Ectodermal cell (in vitro differentiated cells): ENCODE data around the gene S1PR3.

Source experiments
- H3K27ac ChIP-seq: 2 replicates; pipeline ENCODE4 v1.7.0; 2013; ENCODE audit warnings: mild to moderate bottlenecking, low read depth, low read length; ENCODE audit not compliant: insufficient read depth, poor library complexity, severe bottlenecking
- H3K27me3 ChIP-seq: 2 replicates; pipeline ENCODE4 v1.7.0; 2013; ENCODE audit warnings: mild to moderate bottlenecking, low read length; ENCODE audit not compliant: insufficient read depth, control insufficient read depth, poor library complexity, severe bottlenecking
- H3K36me3 ChIP-seq: one replicate; pipeline ENCODE4 v1.7.0; 2013; ENCODE audit warnings: low read length; ENCODE audit not compliant: control insufficient read depth, insufficient read depth
- H3K4me1 ChIP-seq: one replicate; pipeline ENCODE4 v1.7.0; 2013; ENCODE audit warnings: low read length; ENCODE audit not compliant: control insufficient read depth, insufficient read depth
- H3K4me3 ChIP-seq: 2 replicates; pipeline ENCODE4 v1.7.0; 2013; ENCODE audit warnings: low read depth, low read length, control low read depth; ENCODE audit not compliant: insufficient read depth
- H3K9me3 ChIP-seq: 2 replicates; pipeline ENCODE4 v1.7.0; 2013; ENCODE audit warnings: mild to moderate bottlenecking, low read length, moderate library complexity; ENCODE audit not compliant: control insufficient read depth
- WGBS, 2 experiments: methylation state at CpG; one replicate each; pipeline ENCODE4 v1.1.7; 2013; ENCODE audit warnings: missing lambda C conversion rate in 2 of 2; 5-methylcytosine and 5-hydroxymethylcytosine counted together

S1PR3 gene

GRCh38 chr9:89036383-89036782 lies 45.1 kb downstream of the S1PR3 start:
- H3K27ac ChIP-seq, result no peak overlapping the region
- no peaks in the 10 kb centered on the region for H3K36me3 ChIP-seq
- H3K4me1 ChIP-seq, result no peaks in the 10 kb centered on the region
- no peaks in the 10 kb centered on the region for H3K27me3 ChIP-seq
- no peak overlapping the region for H3K4me3 ChIP-seq
- no peaks in the 10 kb centered on the region for H3K9me3 ChIP-seq
- WGBS, 2 experiments, result 93 to 96% methylated on average over 8 of the region's 8 CpGs

GRCh38 chr9:89036891-89037290 lies 45.6 kb downstream of the S1PR3 start:
- WGBS, 2 experiments, result 92 to 97% methylated on average over 3 of the region's 3 CpGs
- Histone ChIP-seq H3K9me3 (no peaks in the 10 kb centered on the region), H3K4me1 (no peaks in the 10 kb centered on the region), H3K4me3 (no peak overlapping the region), H3K36me3 (no peaks in the 10 kb centered on the region), H3K27ac (no peak overlapping the region), H3K27me3 (no peaks in the 10 kb centered on the region)

- WGBS, 2 experiments, result 89 to 93% methylated on average over 3 to 4 of the region's 4 CpGs
Observed at GRCh38 chr9:89037346-89037745, 46.1 kb downstream of the S1PR3 start.

GRCh38 chr9:89037891-89038290 lies 46.6 kb downstream of the S1PR3 start:
- no peaks in the 10 kb centered on the region for H3K4me1 ChIP-seq
- H3K4me3 ChIP-seq, result no peak overlapping the region
- H3K36me3 ChIP-seq, result no peaks in the 10 kb centered on the region
- H3K27ac ChIP-seq, result no peak overlapping the region
- no peaks in the 10 kb centered on the region for H3K27me3 ChIP-seq
- WGBS, 2 experiments, result 87 to 89% methylated on average over 9 of the region's 9 CpGs
- no peaks in the 10 kb centered on the region for H3K9me3 ChIP-seq

More at GRCh38 chr9:89037346-89037745, 46.1 kb downstream of the S1PR3 start:
- Histone ChIP-seq H3K27ac (no peak overlapping the region), H3K36me3 (no peaks in the 10 kb centered on the region), H3K4me3 (no peak overlapping the region), H3K4me1 (no peaks in the 10 kb centered on the region), H3K27me3 (no peaks in the 10 kb centered on the region), H3K9me3 (no peaks in the 10 kb centered on the region)

- 90 to 96% methylated on average over 5 of the region's 5 CpGs for WGBS, 2 experiments
- no peak overlapping the region for H3K4me3 ChIP-seq
Observed at GRCh38 chr9:89038382-89039103, 47.3 kb downstream of the S1PR3 start.

GRCh38 chr9:89039104-89039465 lies 47.8 kb downstream of the S1PR3 start:
- no peaks in the 10 kb centered on the region for H3K27me3 ChIP-seq
- no peaks in the 10 kb centered on the region for H3K9me3 ChIP-seq
- no peak overlapping the region for H3K4me3 ChIP-seq
- 97 to 99% methylated on average over 4 of the region's 4 CpGs for WGBS, 2 experiments
- no peaks in the 10 kb centered on the region for H3K36me3 ChIP-seq
- no peak overlapping the region for H3K27ac ChIP-seq
- H3K4me1 ChIP-seq, result no peaks in the 10 kb centered on the region

More at GRCh38 chr9:89038382-89039103, 47.3 kb downstream of the S1PR3 start:
- Histone ChIP-seq H3K4me1 (no peaks in the 10 kb centered on the region), H3K27ac (no peak overlapping the region), H3K9me3 (no peaks in the 10 kb centered on the region), H3K27me3 (no peaks in the 10 kb centered on the region), H3K36me3 (no peaks in the 10 kb centered on the region)

GRCh38 chr9:89039664-89040063 lies 48.4 kb downstream of the S1PR3 start:
- Histone ChIP-seq H3K27me3 (no peaks in the 10 kb centered on the region), H3K9me3 (no peaks in the 10 kb centered on the region), H3K27ac (no peak overlapping the region), H3K4me1 (no peaks in the 10 kb centered on the region), H3K36me3 (no peaks in the 10 kb centered on the region), H3K4me3 (no peak overlapping the region)
- WGBS, 2 experiments, result 84 to 92% methylated on average over 2 of the region's 2 CpGs

- H3K4me3 ChIP-seq, result no peak overlapping the region
- H3K4me1 ChIP-seq, result no peaks in the 10 kb centered on the region
- H3K36me3 ChIP-seq, result no peaks in the 10 kb centered on the region
- 94 to 97% methylated on average over 9 of the region's 9 CpGs for WGBS, 2 experiments
- no peaks in the 10 kb centered on the region for H3K27me3 ChIP-seq
- no peak overlapping the region for H3K27ac ChIP-seq
- no peaks in the 10 kb centered on the region for H3K9me3 ChIP-seq
Observed at GRCh38 chr9:89042984-89043383, 51.7 kb downstream of the S1PR3 start.

GRCh38 chr9:89044104-89044503 lies 52.8 kb downstream of the S1PR3 start:
- Histone ChIP-seq H3K4me3 (no peak overlapping the region), H3K27ac (no peak overlapping the region), H3K9me3 (no peaks in the 10 kb centered on the region), H3K36me3 (no peaks in the 10 kb centered on the region), H3K4me1 (no peaks in the 10 kb centered on the region), H3K27me3 (no peaks in the 10 kb centered on the region)
- WGBS, 2 experiments, result 100% methylated on average over 2 of the region's 2 CpGs; no CpG with 5 or more reads in 1 of the 2 experiments

- no peaks in the 10 kb centered on the region for H3K4me1 ChIP-seq
- no peaks in the 10 kb centered on the region for H3K9me3 ChIP-seq
- 85 to 94% methylated on average over 4 of the region's 4 CpGs for WGBS, 2 experiments
- H3K4me3 ChIP-seq, result no peak overlapping the region
- no peak overlapping the region for H3K27ac ChIP-seq
- no peaks in the 10 kb centered on the region for H3K27me3 ChIP-seq
- no peaks in the 10 kb centered on the region for H3K36me3 ChIP-seq
Observed at GRCh38 chr9:89044881-89045280, 53.6 kb downstream of the S1PR3 start.
